IMR-90 (cell line): ENCODE results near the gene BRAP. TPM values are rescaled to one million over a fixed set of nuclear protein-coding genes. Genes with fewer than 3 reads are reported as not detected.

Experiments used
- ATAC-seq: fragments of 200-7000 bp; cut with Tn5 transposase; 2 replicates; pipeline ENCODE4 v1.9.1; 2020; ENCODE audit warnings: low read depth, mild to moderate bottlenecking, moderate library complexity
- BruUV-seq: library from RNA; stranded (reverse); fragments of 400-500 nt; replicated peaks from 2 replicates; lab custom pipeline; 2021; lab: Mats Ljungman, UMichigan
- CTCF ChIA-PET: fragments of 300-600 bp; formaldehyde crosslinking; extraction: SDS; loops from one replicate; lab custom pipeline; 2021; ENCODE audit warnings: antibody characterized with exemption; lab: Yijun Ruan, JAX
- POLR2A ChIA-PET: fragments of 300-600 bp; sonication (Branson Sonifier 250); formaldehyde crosslinking; loops from one replicate; lab custom pipeline; 2022; ENCODE audit warnings: antibody characterized with exemption; ENCODE audit not compliant: unreplicated experiment; lab: Charles Lee
- DNase-seq: peaks from one replicate; pipeline ENCODE4 v3.0.0; 2013
- H2AFZ ChIP-seq: replicated peaks from 2 replicates; pipeline ENCODE3; 2013; ENCODE audit warnings: low read length, mild to moderate bottlenecking; ENCODE audit not compliant: poor library complexity
- H2AK5ac ChIP-seq: 2 replicates; pipeline ENCODE4 v1.6.1; 2013; ENCODE audit warnings: low read depth, low read length, inconsistent platforms
- H2AK9ac ChIP-seq: replicated peaks from 2 replicates; pipeline ENCODE3; 2013; ENCODE audit warnings: mild to moderate bottlenecking, low read depth, low read length, moderate library complexity; ENCODE audit not compliant: poor library complexity
- H2BK120ac ChIP-seq: 2 replicates; pipeline ENCODE4 v1.6.1; 2013; ENCODE audit warnings: low read depth, low read length, inconsistent platforms
- H2BK15ac ChIP-seq: 3 replicates; pipeline ENCODE4 v1.6.1; 2013; ENCODE audit warnings: low read depth, low read length, inconsistent platforms
- H2BK20ac ChIP-seq: 2 replicates; pipeline ENCODE4 v1.6.1; 2013; ENCODE audit warnings: low read depth, mild to moderate bottlenecking, inconsistent platforms, low read length, moderate library complexity
- H2BK5ac ChIP-seq: 2 replicates; pipeline ENCODE4 v1.6.1; 2013; ENCODE audit warnings: mild to moderate bottlenecking, low read depth, low read length, inconsistent platforms; ENCODE audit not compliant: poor library complexity, severe bottlenecking
- H3K14ac ChIP-seq: replicated peaks from 2 replicates; pipeline ENCODE4 v1.6.1; 2013; ENCODE audit warnings: low read depth, low read length, inconsistent platforms
- H3K18ac ChIP-seq: 2 replicates; pipeline ENCODE4 v1.6.1; 2013; ENCODE audit warnings: low read depth, low read length, control low read depth
- H3K23ac ChIP-seq: 2 replicates; pipeline ENCODE4 v1.6.1; 2013; ENCODE audit warnings: low read depth, low read length, inconsistent platforms
- H3K27ac ChIP-seq: 2 replicates; pipeline ENCODE4 v1.5.1; 2013; ENCODE audit warnings: mild to moderate bottlenecking, control low read depth, low read length; ENCODE audit not compliant: insufficient read depth
- H3K27me3 ChIP-seq: 2 replicates; pipeline ENCODE4 v1.6.1; 2013; ENCODE audit warnings: low read length; ENCODE audit not compliant: control insufficient read depth, insufficient read depth
- H3K36me3 ChIP-seq: 2 replicates; pipeline ENCODE4 v1.6.1; 2013; ENCODE audit warnings: low read length, mixed read lengths; ENCODE audit not compliant: control insufficient read depth, insufficient read depth
- H3K4ac ChIP-seq: 2 replicates; pipeline ENCODE4 v1.6.1; 2013; ENCODE audit warnings: low read depth, low read length, inconsistent platforms
- H3K4me1 ChIP-seq: 2 replicates; pipeline ENCODE4 v1.6.1; 2013; ENCODE audit warnings: low read length, mixed read lengths; ENCODE audit not compliant: control insufficient read depth, insufficient read depth
- H3K4me2 ChIP-seq: 2 replicates; pipeline ENCODE4 v1.6.1; 2013; ENCODE audit warnings: low read depth, mild to moderate bottlenecking, control low read depth, low read length, moderate library complexity
- H3K4me3 ChIP-seq: 2 replicates; pipeline ENCODE4 v1.5.1; 2013; ENCODE audit warnings: low read depth, mild to moderate bottlenecking, control low read depth, low read length, moderate library complexity; ENCODE audit not compliant: insufficient read depth
- H3K56ac ChIP-seq: 2 replicates; pipeline ENCODE4 v1.6.1; 2013; ENCODE audit warnings: low read length, inconsistent platforms; ENCODE audit not compliant: insufficient read depth; ENCODE audit errors: extremely low read depth
- H3K79me1 ChIP-seq, 2 experiments: 2 replicates each; pipeline ENCODE4 v1.6.1; 2013; ENCODE audit warnings: low read length in 2 of 2, inconsistent platforms in 1 of 2, low read depth in 1 of 2
- H3K9ac ChIP-seq: 2 replicates; pipeline ENCODE4 v1.6.1; 2013; ENCODE audit warnings: low read depth, low read length, control low read depth
- H3K9me1 ChIP-seq: 2 replicates; pipeline ENCODE4 v1.6.1; 2013; ENCODE audit warnings: low read length, inconsistent platforms; ENCODE audit not compliant: insufficient read depth
- H3K9me3 ChIP-seq: 2 replicates; pipeline ENCODE4 v1.6.1; 2013; ENCODE audit warnings: low read length; ENCODE audit not compliant: control insufficient read depth, insufficient read depth
- H4K20me1 ChIP-seq: 2 replicates; pipeline ENCODE4 v1.6.1; 2013; ENCODE audit warnings: low read length, inconsistent platforms; ENCODE audit not compliant: insufficient read depth
- H4K5ac ChIP-seq: 2 replicates; pipeline ENCODE4 v1.6.1; 2013; ENCODE audit warnings: mild to moderate bottlenecking, low read depth, low read length, control low read depth
- H4K8ac ChIP-seq, 2 experiments: 2 replicates each; pipeline ENCODE4 v1.6.1; 2013; ENCODE audit warnings: low read depth in 2 of 2, low read length in 2 of 2, control low read depth in 1 of 2, inconsistent platforms in 1 of 2
- H4K91ac ChIP-seq: 2 replicates; pipeline ENCODE4 v1.6.1; 2013; ENCODE audit warnings: low read depth, low read length, inconsistent platforms; ENCODE audit not compliant: insufficient read depth
- BHLHE40 ChIP-seq: fragments of 150-350 bp; IDR thresholded peaks from 2 replicates; pipeline ENCODE4 v1.6.1; 2016; ENCODE audit warnings: mild to moderate bottlenecking, low read depth, low read length
- RAD21 ChIP-seq: IDR thresholded peaks from 2 replicates; pipeline ENCODE4 v1.6.1; 2012; ENCODE audit warnings: low read length, improper control_type of control experiment
- SMC3 ChIP-seq: fragments of 150-350 bp; IDR thresholded peaks from 2 replicates; pipeline ENCODE4 v1.6.1; 2016; ENCODE audit warnings: low read depth, mild to moderate bottlenecking, antibody characterized with exemption, low read length, moderate library complexity
- USF2 ChIP-seq: fragments of 150-350 bp; IDR thresholded peaks from 2 replicates; pipeline ENCODE4 v1.6.1; 2017; ENCODE audit warnings: mild to moderate bottlenecking, antibody characterized with exemption, low read length, low read depth
- WGBS, 2 experiments: methylation state at CpG; one replicate each; pipeline versions ENCODE4 v1.1.5 to v1.1.7; 2013; ENCODE audit warnings: missing lambda C conversion rate in 2 of 2; ENCODE audit not compliant: insufficient read length in 1 of 2; ENCODE audit errors: extremely low coverage in 2 of 2; 5-methylcytosine and 5-hydroxymethylcytosine counted together
- dilution Hi-C: fragments of 300-500 bp; cut with HindIII; formaldehyde crosslinking; loops from one replicate; pipeline ENCODE4 v1.14.3; 2018; ENCODE audit warnings: low sequenced_read_pairs; ENCODE audit not compliant: unreplicated experiment
- in situ Hi-C: fragments of 300-500 bp; cut with MboI; formaldehyde crosslinking; loops from 3 replicates; pipeline ENCODE4 v1.14.3; 2019; ENCODE audit warnings: low sequenced_read_pairs, inconsistent platforms, mixed read lengths
- intact Hi-C: fragments of 100-400 bp; cut with micrococcal nuclease; formaldehyde crosslinking; loops from 2 replicates; pipeline ENCODE4 v1.10.0; 2022
- polyA plus RNA-seq, 3 experiments: library from polyadenylated mRNA; depleted of rRNA; stranded (reverse); fragments of >200 nt; gene quantifications; 2 replicates each; pipeline ENCODE4 v1.2.3, GENCODE V29; 2012; ENCODE audit warnings: low replicate concordance in 1 of 3
- total RNA-seq: library from RNA; depleted of rRNA; stranded (reverse); fragments of >200 nt; gene quantifications from 2 replicates; pipeline ENCODE4 v1.2.3, GENCODE V29; 2012
- TF ChIP-seq, protein P1 (sequence below): fragments of 150-350 bp; IDR thresholded peaks from 2 replicates; pipeline ENCODE4 v1.6.1; 2016; ENCODE audit warnings: low read depth, mild to moderate bottlenecking, low read length, moderate library complexity, borderline replicate concordance
- TF ChIP-seq, protein P2 (sequence below): conservative IDR thresholded peaks from 2 replicates; pipeline ENCODE4 v1.5.1; 2012; ENCODE audit warnings: mild to moderate bottlenecking, low read depth, low read length, improper control_type of control experiment

The BRAP gene
- total and polyA plus RNA-seq, 2 of the 4 experiments (the other 2 are of a cell fraction): 10.3 to 17.2 TPM

GRCh38 chr12:111672822-111673381 is 12.9 kb downstream of the BRAP start:
- no peak overlapping the region for H2AFZ ChIP-seq
- ChIA-PET POLR2A (no interaction called here), CTCF (interaction anchor here (1.0 to 2.5 kb wide), 4 partner anchors 9 to 276 kb away, joined by 3 to 16 read pairs (median 4); no protein-coding TSS in a partner anchor)
- no peak overlapping the region for H2AK5ac ChIP-seq
- H3K27ac ChIP-seq: no peak overlapping the region
- no peak overlapping the region for H3K23ac ChIP-seq
- no peak overlapping the region for H4K8ac ChIP-seq
- H3K9ac ChIP-seq: no peak overlapping the region
- H3K4me2 ChIP-seq: no peak overlapping the region
- H3K14ac ChIP-seq: no peak overlapping the region
- no peak overlapping the region for H2BK120ac ChIP-seq
- H3K79me1 ChIP-seq: peaks cover 2 to 23% of the 10 kb centered on the region in 2 experiments
- H3K27me3 ChIP-seq: no peaks in the 10 kb centered on the region
- TF ChIP-seq USF2: no peak
- no peak for TF ChIP-seq SMC3
- TF ChIP-seq, protein P1, sequence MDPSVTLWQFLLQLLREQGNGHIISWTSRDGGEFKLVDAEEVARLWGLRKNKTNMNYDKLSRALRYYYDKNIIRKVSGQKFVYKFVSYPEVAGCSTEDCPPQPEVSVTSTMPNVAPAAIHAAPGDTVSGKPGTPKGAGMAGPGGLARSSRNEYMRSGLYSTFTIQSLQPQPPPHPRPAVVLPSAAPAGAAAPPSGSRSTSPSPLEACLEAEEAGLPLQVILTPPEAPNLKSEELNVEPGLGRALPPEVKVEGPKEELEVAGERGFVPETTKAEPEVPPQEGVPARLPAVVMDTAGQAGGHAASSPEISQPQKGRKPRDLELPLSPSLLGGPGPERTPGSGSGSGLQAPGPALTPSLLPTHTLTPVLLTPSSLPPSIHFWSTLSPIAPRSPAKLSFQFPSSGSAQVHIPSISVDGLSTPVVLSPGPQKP: no peak
- no peak for TF ChIP-seq BHLHE40
- TF ChIP-seq, protein P2, sequence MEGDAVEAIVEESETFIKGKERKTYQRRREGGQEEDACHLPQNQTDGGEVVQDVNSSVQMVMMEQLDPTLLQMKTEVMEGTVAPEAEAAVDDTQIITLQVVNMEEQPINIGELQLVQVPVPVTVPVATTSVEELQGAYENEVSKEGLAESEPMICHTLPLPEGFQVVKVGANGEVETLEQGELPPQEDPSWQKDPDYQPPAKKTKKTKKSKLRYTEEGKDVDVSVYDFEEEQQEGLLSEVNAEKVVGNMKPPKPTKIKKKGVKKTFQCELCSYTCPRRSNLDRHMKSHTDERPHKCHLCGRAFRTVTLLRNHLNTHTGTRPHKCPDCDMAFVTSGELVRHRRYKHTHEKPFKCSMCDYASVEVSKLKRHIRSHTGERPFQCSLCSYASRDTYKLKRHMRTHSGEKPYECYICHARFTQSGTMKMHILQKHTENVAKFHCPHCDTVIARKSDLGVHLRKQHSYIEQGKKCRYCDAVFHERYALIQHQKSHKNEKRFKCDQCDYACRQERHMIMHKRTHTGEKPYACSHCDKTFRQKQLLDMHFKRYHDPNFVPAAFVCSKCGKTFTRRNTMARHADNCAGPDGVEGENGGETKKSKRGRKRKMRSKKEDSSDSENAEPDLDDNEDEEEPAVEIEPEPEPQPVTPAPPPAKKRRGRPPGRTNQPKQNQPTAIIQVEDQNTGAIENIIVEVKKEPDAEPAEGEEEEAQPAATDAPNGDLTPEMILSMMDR: no peak
- TF ChIP-seq RAD21: no peak
- H3K4me3 ChIP-seq: no peak overlapping the region
- no peak for DNase-seq
- no peak for ATAC-seq
- BruUV-seq: no TSS peak
- no CpG with 5 or more reads among the region's 10 CpGs for WGBS, 2 experiments
- no peak overlapping the region for H3K4ac ChIP-seq
- dilution Hi-C loops: no loop called here
- no peak overlapping the region for H2AK9ac ChIP-seq
- no peak overlapping the region for H4K91ac ChIP-seq
- no peak overlapping the region for H2BK20ac ChIP-seq
- intact Hi-C loops: loop anchor here (5.0 to 10.0 kb wide), 3 partner anchors 118 to 276 kb away; no protein-coding TSS in a partner anchor
- no peak overlapping the region for H4K5ac ChIP-seq
- in situ Hi-C loops: no loop called here
- no peak overlapping the region for H3K56ac ChIP-seq
- no peaks in the 10 kb centered on the region for H3K9me3 ChIP-seq
- no peak overlapping the region for H2BK5ac ChIP-seq
- H4K20me1 ChIP-seq: 0 out of 2 replicates have a peak, but pooled peaks cover 4% of the 10 kb centered on the region
- H3K4me1 ChIP-seq: no peaks in the 10 kb centered on the region
- no peak overlapping the region for H3K18ac ChIP-seq
- no peaks in the 10 kb centered on the region for H3K9me1 ChIP-seq
- H3K36me3 ChIP-seq: peaks cover 47% of the 10 kb centered on the region
- no peak overlapping the region for H2BK15ac ChIP-seq
